ENCODE data around the gene LRRC31. TPM values are rescaled to one million over a fixed set of nuclear protein-coding genes. Genes with fewer than 3 reads are reported as not detected.
A peak's percentile ranks its signal among the peaks of the same experiment; 100 is the strongest.

LRRC31 gene
- total RNA-seq, 1 donor: not detected

- H3K27ac ChIP-seq (ENCODE audit: low read depth, low read length): peak within 1 kb of the TSS; percentile 52
- peak; percentile 91 for DNase-seq (ENCODE audit: insufficient read length, low spot score, missing footprints)
- peak within 1 kb of the TSS; percentile 98 for H2AFZ ChIP-seq (ENCODE audit: low read length)
- H3K36me3 ChIP-seq (ENCODE audit: insufficient read depth, low read length): no peaks in the 10 kb centered on the region
- H3K79me2 ChIP-seq (ENCODE audit: insufficient read depth, low read length): no peaks in the 10 kb centered on the region
- peaks cover 1% of the 10 kb centered on the region for H3K9me3 ChIP-seq (ENCODE audit: low read depth, low read length)
- H3K4me2 ChIP-seq (ENCODE audit: insufficient read depth, low read length): peak within 1 kb of the TSS; percentile 85
- H3K4me1 ChIP-seq (ENCODE audit: insufficient read depth, low read length): peaks cover 16% of the 10 kb centered on the region
- no peaks in the 10 kb centered on the region for H3K27me3 ChIP-seq (ENCODE audit: insufficient read depth, low read length)
- no peak for TF ChIP-seq CTCF (IDR thresholded peaks at IDR 0.05; ENCODE audit: extremely low read depth, low read depth, low read length)
- H4K20me1 ChIP-seq (ENCODE audit: insufficient read depth, low read length): no peaks in the 10 kb centered on the region
- H3K4me3 ChIP-seq (ENCODE audit: insufficient read depth, low read length): peak within 1 kb of the TSS; percentile 78
These were observed 57.2 kb downstream of the LRRC31 start, which contains the start of the genes LRRC34 and LRRIQ4 for GRCh38 chr3:169812332-169813235. Gene LRRC34 (minus strand): TSS chr3:169812904. CDS start chr3:169812548, 356 bp downstream. Gene LRRIQ4 (plus strand): TSS chr3:169812870. CDS start chr3:169821922, 9,052 bp downstream.

- Histone ChIP-seq H3K27ac (ENCODE audit: low read depth, low read length) (peak overlapping the region; percentile 52), H3K4me2 (ENCODE audit: insufficient read depth, low read length) (peak overlapping the region; percentile 85), H3K27me3 (ENCODE audit: insufficient read depth, low read length) (no peaks in the 10 kb centered on the region), H3K9me3 (ENCODE audit: low read depth, low read length) (peaks cover 1% of the 10 kb centered on the region), H3K4me1 (ENCODE audit: insufficient read depth, low read length) (peaks cover 16% of the 10 kb centered on the region), H3K79me2 (ENCODE audit: insufficient read depth, low read length) (no peaks in the 10 kb centered on the region), H3K4me3 (ENCODE audit: insufficient read depth, low read length) (peak overlapping the region; percentile 78), H3K36me3 (ENCODE audit: insufficient read depth, low read length) (no peaks in the 10 kb centered on the region), H2AFZ (ENCODE audit: low read length) (peak overlapping the region; percentile 98), H4K20me1 (ENCODE audit: insufficient read depth, low read length) (no peaks in the 10 kb centered on the region)
- peak; percentile 81 for DNase-seq (ENCODE audit: insufficient read length, low spot score, missing footprints)
- no peak for TF ChIP-seq CTCF (IDR thresholded peaks at IDR 0.05; ENCODE audit: extremely low read depth, low read depth, low read length)
These were observed 58.0 kb downstream of the LRRC31 start for GRCh38 chr3:169811631-169812331.

GRCh38 chr3:169809230-169809795, 60.4 kb downstream of the LRRC31 start:
- Histone ChIP-seq H3K27ac (ENCODE audit: low read depth, low read length) (no peak overlapping the region), H3K4me1 (ENCODE audit: insufficient read depth, low read length) (peaks cover 16% of the 10 kb centered on the region), H2AFZ (ENCODE audit: low read length) (peak overlapping the region; percentile 69), H3K9me3 (ENCODE audit: low read depth, low read length) (no peaks in the 10 kb centered on the region), H4K20me1 (ENCODE audit: insufficient read depth, low read length) (no peaks in the 10 kb centered on the region), H3K36me3 (ENCODE audit: insufficient read depth, low read length) (no peaks in the 10 kb centered on the region), H3K27me3 (ENCODE audit: insufficient read depth, low read length) (no peaks in the 10 kb centered on the region), H3K4me3 (ENCODE audit: insufficient read depth, low read length) (no peak overlapping the region), H3K79me2 (ENCODE audit: insufficient read depth, low read length) (no peaks in the 10 kb centered on the region), H3K4me2 (ENCODE audit: insufficient read depth, low read length) (no peak overlapping the region)
- TF ChIP-seq CTCF (IDR thresholded peaks at IDR 0.05; ENCODE audit: extremely low read depth, low read depth, low read length): no peak
- DNase-seq (ENCODE audit: insufficient read length, low spot score, missing footprints): peak; percentile 9
